CD4-positive, alpha-beta T cell treated with Interleukin-17A for 4 hours (primary cell): ENCODE data around the gene SETMAR.
"Not testable (repeated sequence)": the region's sequence is repeated elsewhere in the genome, so short reads cannot be mapped to it uniquely, and the experiment has no call there.

Experiments used
- DNase-seq: peaks from one replicate; pipeline ENCODE4 v3.0.0-alpha.2; 2020; ENCODE audit warnings: mixed read lengths

Gene SETMAR

DNA sequence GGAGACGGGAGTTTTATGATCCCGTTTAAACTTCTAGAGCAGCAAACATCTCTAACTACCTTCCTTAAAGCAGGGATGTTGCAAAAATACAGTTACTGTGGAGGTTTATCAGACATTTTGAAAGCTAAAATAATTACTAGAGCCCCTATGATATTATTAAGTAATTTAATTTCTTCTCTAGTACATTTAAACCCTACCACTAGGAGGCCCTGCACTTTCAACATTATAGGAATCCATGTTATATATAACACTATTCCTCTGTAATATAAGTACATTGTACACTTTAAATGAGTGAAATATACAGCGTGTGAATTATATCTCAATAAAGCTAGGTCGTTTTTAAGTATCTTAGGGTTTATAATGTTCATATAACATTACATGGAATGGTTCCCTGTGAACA lies 11.5 kb downstream of the SETMAR start:
- DNase-seq: no peak

GRCh38 chr3:4320096-4320911 lies 17.1 kb downstream of the SETMAR start:
- DNase-seq: no peak

DNA sequence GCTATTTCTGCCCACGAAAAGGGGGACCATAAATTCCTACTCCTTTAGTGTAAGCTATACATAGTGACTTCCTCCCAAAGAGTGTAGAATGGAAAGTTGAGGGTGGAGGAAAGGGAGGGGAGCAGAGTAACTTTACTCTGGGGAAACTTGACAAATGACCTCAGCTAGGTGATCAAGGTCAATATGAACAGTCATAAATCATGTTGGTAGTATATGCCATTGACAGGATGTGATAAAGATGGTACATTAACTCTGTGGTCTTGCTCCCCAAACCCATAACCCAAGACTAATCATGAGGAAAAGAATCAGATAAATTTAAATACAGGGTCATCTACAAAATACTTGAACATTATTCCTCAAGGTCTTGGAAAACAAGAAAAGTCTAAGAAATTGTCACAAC lies 18.6 kb downstream of the SETMAR start:
- no peak for DNase-seq

- DNase-seq: no peak
Observed at GRCh38 chr3:4322635-4323034, 19.5 kb downstream of the SETMAR start.

DNA sequence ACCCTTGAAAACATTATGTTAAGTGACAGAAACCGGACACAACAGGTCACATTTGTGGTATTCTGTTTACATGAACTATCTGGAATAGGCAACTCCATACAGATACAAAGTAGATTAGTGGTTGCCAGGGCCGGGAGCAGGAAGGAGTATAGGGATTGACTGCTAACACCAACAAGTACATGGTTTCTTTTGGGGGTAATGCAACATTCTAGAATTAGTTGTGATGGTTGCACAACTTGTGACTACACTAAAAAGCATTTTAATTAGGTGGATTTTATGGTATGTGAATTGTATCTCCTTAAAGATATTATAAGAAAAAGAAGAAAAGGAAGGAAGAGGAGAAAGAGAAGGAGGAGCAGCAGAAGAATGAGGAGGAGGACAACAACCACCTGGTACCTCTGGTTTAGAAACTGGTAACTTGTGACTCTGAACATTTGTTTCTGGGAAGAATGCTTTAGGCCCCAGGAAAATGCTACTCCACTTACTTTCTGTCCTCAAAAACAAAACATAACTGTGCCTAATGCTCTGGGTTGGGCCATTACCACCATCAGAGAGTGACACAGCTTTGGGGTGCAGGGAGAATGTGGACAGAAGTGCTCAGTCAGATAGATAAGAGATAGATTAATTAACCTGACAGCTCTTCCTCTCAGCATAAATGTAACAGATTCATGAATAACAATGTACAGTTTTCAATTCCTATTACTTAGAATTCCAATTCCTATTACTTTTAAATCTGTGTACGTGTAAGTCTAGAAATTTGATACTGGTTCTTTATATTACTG lies 20.3 kb downstream of the SETMAR start:
- no peak for DNase-seq

GRCh38 chr3:4326868-4327267 lies 23.7 kb downstream of the SETMAR start:
- DNase-seq: no peak

GRCh38 chr3:4329806-4330205 lies 26.6 kb downstream of the SETMAR start:
- DNase-seq: not testable (repeated sequence)

DNA sequence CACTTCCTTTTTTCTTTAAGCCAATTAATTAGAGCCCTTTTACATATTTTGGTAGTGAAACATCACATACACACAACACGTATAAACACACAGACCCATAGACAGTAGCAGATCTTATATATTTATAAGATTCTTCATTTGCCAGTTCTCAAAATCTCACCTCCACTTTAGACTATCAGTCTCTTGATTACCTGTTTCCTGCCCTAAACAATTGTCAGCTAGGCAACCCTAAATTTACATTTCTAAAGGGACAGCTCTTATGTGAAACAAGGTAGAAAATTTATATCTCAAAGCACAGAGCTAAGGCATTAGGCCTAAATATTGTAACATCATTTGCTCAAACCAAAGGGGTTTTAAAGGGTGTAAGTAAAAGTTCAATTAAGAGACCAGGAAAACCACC lies 28.9 kb downstream of the SETMAR start:
- DNase-seq: no peak

DNA sequence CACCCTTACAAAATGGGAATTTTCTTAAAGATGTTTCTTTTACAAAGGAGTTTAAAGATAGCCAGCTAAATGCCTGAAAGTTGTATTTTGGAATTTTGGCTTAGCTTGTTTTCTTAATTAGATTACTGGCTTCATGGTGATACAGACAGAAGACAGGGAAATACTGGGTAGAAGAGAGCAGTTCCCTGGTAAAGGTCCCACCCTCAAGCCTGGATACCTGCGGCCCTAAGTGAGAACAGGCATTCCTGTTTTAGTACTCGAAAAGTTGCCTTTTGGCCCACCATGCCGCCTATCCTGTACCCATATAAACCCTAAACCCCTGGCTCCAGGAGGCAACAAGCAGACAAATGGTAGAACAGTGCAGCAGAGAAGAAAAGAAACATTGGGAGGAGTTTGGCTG lies 29.4 kb downstream of the SETMAR start:
- no peak for DNase-seq

- no peak for DNase-seq
Observed at GRCh38 chr3:4332991-4333390, 29.8 kb downstream of the SETMAR start.

GRCh38 chr3:4334548-4334947 lies 31.4 kb downstream of the SETMAR start:
- DNase-seq: no peak

- no peak for DNase-seq
Observed at GRCh38 chr3:4335840-4336562, 32.8 kb downstream of the SETMAR start.

DNA sequence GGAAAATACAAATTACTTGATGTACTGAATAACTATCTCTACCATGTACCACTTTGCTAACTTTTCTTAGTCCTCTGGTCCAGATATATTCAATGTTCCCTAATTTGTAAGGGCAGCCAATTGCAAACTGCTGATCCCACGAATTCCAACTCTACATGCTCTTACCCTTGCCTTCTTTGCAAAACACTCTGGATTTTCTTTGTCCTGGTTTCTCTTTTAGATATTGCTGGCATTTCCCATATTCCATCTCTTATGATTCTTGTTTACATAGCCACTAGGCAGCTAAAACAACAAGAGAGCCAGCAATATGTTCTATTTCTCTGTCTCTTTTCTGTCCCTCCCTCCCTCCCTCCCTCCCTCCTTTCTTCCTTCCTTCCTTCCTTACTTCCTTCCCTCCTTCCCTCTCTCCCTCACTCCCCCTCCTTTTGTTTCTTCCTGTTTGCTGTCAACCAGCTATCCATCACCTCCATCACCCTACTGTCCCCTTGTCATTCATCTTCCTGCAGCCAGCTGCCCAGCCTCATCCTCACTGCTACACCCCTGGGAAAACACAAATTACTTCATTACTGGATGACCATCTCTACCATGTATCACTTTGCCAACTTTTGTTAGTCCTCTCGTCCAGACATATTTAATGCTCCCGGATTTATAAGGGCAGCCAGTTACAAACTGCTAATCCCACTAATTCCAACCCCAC lies 33.8 kb downstream of the SETMAR start:
- no peak for DNase-seq

- DNase-seq: no peak
Observed at GRCh38 chr3:4338751-4339150, 35.6 kb downstream of the SETMAR start.

DNA sequence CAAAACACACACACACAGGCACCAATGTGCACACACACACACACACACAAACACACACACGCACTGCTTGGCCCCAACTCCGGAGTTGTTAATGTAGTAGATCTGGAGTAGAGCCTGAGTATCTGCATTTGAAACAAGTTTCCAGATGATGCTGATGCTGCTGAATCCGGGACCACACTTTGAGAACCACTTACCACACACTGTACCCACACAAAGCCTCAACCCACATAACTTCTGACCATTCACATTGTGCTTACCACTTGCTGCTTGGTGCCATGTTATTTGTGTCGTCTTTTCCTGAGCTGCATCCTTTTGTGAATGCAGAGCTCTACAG lies 36.9 kb downstream of the SETMAR start:
- no peak for DNase-seq

GRCh38 chr3:4340411-4341335 lies 37.5 kb downstream of the SETMAR start:
- no peak for DNase-seq

DNA sequence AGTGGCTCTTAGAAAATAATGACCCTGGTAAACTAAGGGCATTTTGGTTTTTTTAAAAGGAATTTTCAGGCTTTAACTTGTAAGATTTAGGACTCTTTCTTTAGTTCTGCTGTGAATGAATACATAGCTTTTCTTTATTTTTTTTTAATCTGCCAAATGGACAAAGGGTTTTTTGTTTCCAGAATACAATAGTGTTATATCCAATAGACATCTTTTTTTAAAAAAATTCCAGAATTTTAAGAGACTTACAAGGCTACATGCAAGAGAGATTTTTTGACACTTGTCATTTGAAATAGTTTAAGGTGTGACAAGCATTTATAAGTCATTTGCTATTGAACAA lies 38.1 kb downstream of the SETMAR start:
- DNase-seq: no peak

DNA sequence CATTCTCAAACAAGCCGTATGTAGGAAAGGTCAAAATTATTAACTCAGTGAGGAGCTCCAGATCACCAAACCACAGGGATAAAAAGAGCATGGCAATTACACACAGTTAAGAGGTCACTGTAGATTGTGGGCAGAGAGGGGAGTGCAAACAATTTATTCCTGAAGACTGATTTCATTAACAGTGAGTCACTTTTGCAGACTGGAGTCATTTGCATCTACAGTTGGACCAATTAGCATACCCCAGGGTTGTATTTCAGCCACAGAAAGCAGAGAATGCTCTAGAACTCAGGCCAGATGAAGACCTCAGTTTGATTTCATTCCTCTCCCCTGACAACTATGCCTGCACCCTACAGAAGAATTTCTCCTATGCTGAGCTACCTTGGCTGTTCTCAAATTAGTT lies 40.1 kb downstream of the SETMAR start:
- no peak for DNase-seq

DNA sequence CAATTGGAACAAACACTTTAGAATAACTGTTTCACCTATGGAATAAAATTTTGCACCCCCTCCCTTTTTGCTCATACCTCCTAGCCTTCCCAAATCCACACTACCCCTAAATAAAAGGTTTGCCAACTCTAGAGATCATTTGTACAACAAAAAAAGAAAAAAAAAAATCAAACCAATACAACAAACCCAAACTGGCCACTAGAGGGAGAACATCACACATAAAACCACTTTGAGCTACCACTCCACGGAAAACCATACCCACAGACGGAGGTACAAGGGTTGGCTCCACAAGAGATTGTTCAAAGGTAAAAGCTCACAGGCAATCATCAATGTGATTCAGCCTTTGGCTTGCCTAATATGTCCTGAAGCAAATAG lies 47.6 kb downstream of the SETMAR start:
- peak; percentile 58 for DNase-seq

DNA sequence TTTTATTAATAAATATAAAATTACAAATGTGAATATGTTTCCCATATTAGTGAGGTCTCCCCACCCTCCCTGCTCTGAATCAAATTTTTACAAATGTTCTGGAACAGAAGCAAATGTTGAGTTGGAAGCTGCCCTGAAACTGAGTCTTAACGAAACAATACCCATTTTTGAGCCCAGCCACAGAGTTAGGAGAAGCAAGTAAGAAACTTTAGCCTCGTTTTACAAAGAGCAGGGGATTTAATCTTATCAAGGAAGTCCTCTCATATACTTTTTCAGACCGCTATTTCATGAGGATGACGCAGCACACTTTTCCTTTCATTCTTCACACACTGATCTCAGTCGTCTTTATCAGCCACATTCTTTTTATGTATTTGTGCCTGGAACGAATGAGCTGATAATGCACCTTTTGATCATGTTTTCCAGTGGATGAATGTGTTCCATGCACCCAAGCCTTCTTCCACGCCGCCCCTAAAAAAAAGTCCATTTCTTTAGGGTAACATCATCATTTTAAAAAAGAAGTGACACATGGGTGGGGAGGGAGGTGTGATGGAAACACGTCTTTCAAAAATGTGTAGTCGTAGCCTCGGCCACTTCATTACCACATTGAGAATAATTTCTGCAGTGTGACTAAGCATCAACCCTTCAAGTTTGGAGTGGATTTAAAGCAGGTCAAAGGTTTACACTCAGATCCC lies 48.1 kb downstream of the SETMAR start:
- no peak for DNase-seq

DNA sequence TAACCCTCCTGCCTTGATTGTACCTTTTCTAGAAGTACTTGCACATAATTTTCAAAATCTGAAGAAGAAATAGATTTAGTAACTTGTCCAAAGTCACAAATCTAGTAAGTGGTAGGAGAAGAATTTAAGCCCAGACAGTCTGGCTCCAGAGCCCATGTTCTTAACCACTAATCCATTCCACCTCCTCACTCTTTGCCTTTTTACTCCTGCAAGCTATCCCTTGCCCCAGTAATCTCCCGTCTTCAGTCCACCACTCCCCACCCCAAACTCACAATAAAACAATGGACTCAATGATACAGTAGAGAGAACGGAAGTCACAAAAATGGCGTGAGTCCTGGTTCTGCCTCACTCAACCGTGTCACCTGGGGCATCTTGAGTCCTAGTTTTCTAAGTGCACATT lies 48.7 kb downstream of the SETMAR start:
- DNase-seq: no peak
